B cell (primary cell): ENCODE data around the gene STON1. TPM values are rescaled to one million over a fixed set of nuclear protein-coding genes. Genes with fewer than 3 reads are reported as not detected.

Source experiments
- ATAC-seq: fragments of 200-7000 bp; cut with Tn5 transposase; one replicate; pipeline ENCODE4 v1.10.0; 2021; ENCODE audit warnings: low read depth, mild to moderate bottlenecking, moderate number of reproducible peaks, moderate library complexity
- CTCF ChIA-PET: fragments of 350-600 bp; sonication (Branson Sonifier 250); formaldehyde crosslinking; loops from one replicate; lab custom pipeline; 2021; ENCODE audit warnings: antibody characterized with exemption, inconsistent platforms; lab: Charles Lee
- POLR2A ChIA-PET: fragments of 350-600 bp; sonication (Branson Sonifier 250); formaldehyde crosslinking; loops from one replicate; lab custom pipeline; 2021; ENCODE audit warnings: antibody characterized with exemption; lab: Charles Lee
- DNase-seq: peaks from one replicate; pipeline ENCODE4 v3.0.0; 2013
- H2AFZ ChIP-seq: 2 replicates; pipeline ENCODE4 v1.6.1; 2012; ENCODE audit warnings: mild to moderate bottlenecking, low read depth, low read length; ENCODE audit not compliant: insufficient read depth, poor library complexity, severe bottlenecking
- H3K27ac ChIP-seq, 2 donors: 1 replicate in 1 of 2; 2 replicates in 1 of 2; pipeline ENCODE4 v1.5.1; 2012 to 2013; ENCODE audit warnings: low read length in 2 of 2, mild to moderate bottlenecking in 2 of 2, moderate library complexity in 1 of 2
- H3K27me3 ChIP-seq, 4 experiments: fragments of 200-600 bp in 1 of 4; sonication (generic) in 1 of 4; replicated peaks in 1 of 4; 1 replicate in 2 of 4; 2 replicates in 2 of 4; pipeline versions ENCODE4 v1.6.1 to v1.7.0; 2013 to 2016; ENCODE audit warnings: low read length in 3 of 4, mild to moderate bottlenecking in 2 of 4, mixed read lengths in 1 of 4, moderate library complexity in 1 of 4; ENCODE audit not compliant: insufficient read depth in 4 of 4, control insufficient read depth in 3 of 4; ENCODE audit errors: control extremely low read depth in 1 of 4
- H3K36me3 ChIP-seq, 2 experiments: replicated peaks in 1 of 2; 1 replicate in 1 of 2; 2 replicates in 1 of 2; pipeline versions ENCODE4 v1.6.1 to v1.7.1; 2013; ENCODE audit warnings: low read length in 1 of 2; ENCODE audit not compliant: insufficient read depth in 2 of 2, control insufficient read depth in 1 of 2; ENCODE audit errors: control extremely low read depth in 1 of 2, extremely low read depth in 1 of 2
- H3K4me1 ChIP-seq, 2 donors: fragments of 200-600 bp in 1 of 2; sonication (generic) in 1 of 2; 1 replicate in 1 of 2; 2 replicates in 1 of 2; pipeline versions ENCODE4 v1.5.1 to v1.6.1; 2013 to 2017; ENCODE audit warnings: low read length in 2 of 2; ENCODE audit not compliant: control insufficient read depth in 2 of 2, insufficient read depth in 2 of 2
- H3K4me2 ChIP-seq: replicated peaks from 2 replicates; pipeline ENCODE3; 2012; ENCODE audit warnings: mild to moderate bottlenecking, low read depth, low read length; ENCODE audit not compliant: poor library complexity, severe bottlenecking
- H3K4me3 ChIP-seq, 5 experiments: fragments of 200-600 bp in 1 of 5; sonication (generic) in 1 of 5; 1 replicate in 3 of 5; 2 replicates in 2 of 5; pipeline versions ENCODE4 v1.5.1 to v1.7.0; 2011 to 2016; ENCODE audit warnings: low read length in 4 of 5, mild to moderate bottlenecking in 4 of 5, low read depth in 2 of 5, control low read depth in 1 of 5, moderate library complexity in 1 of 5; ENCODE audit not compliant: insufficient read depth in 1 of 5; ENCODE audit errors: control extremely low read depth in 1 of 5, extremely low read depth in 1 of 5
- H3K79me2 ChIP-seq: fragments of 200-600 bp; sonication (generic); one replicate; pipeline ENCODE4 v1.6.0; 2016; ENCODE audit warnings: low read length; ENCODE audit not compliant: control insufficient read depth, insufficient read depth
- H3K9ac ChIP-seq: fragments of 200-600 bp; sonication (generic); 2 replicates; pipeline ENCODE4 v1.6.1; 2017; ENCODE audit warnings: mild to moderate bottlenecking, low read length, moderate library complexity
- H3K9me3 ChIP-seq, 3 donors: one replicate each; pipeline versions ENCODE4 v1.6.1 to v1.7.1; 2013; ENCODE audit warnings: low read length in 2 of 3; ENCODE audit not compliant: control insufficient read depth in 2 of 3, insufficient read depth in 1 of 3; ENCODE audit errors: control extremely low read depth in 1 of 3
- H4K20me1 ChIP-seq: 2 replicates; pipeline ENCODE4 v1.6.0; 2012; ENCODE audit warnings: mild to moderate bottlenecking, low read length; ENCODE audit not compliant: insufficient read depth, control insufficient read depth, poor library complexity, severe bottlenecking
- H3K27ac Mint-ChIP-seq: one replicate; pipeline ENCODE4 v1.8.0; 2021; ENCODE audit warnings: mixed read lengths
- H3K27me3 Mint-ChIP-seq: one replicate; pipeline ENCODE4 v1.8.0; 2021; ENCODE audit warnings: mixed read lengths
- H3K4me1 Mint-ChIP-seq: one replicate; pipeline ENCODE4 v1.8.0; 2021; ENCODE audit warnings: mixed read lengths
- H3K4me3 Mint-ChIP-seq: one replicate; pipeline ENCODE4 v1.8.0; 2021; ENCODE audit warnings: mixed read lengths
- H3K9me3 Mint-ChIP-seq: one replicate; pipeline ENCODE4 v1.8.0; 2022; ENCODE audit warnings: mixed read lengths; ENCODE audit not compliant: insufficient read depth
- CTCF ChIP-seq: fragments of 200-600 bp; IDR thresholded peaks from one replicate; pipeline ENCODE4 v1.8.0; 2022; ENCODE audit warnings: antibody characterized with exemption, mild to moderate bottlenecking
- EZH2 ChIP-seq: IDR thresholded peaks from 2 replicates; pipeline ENCODE4 v1.6.1; 2012; ENCODE audit warnings: borderline replicate concordance, low read depth, mild to moderate bottlenecking, moderate library complexity, low read length; ENCODE audit not compliant: insufficient read depth, poor library complexity, severe bottlenecking
- WGBS: methylation state at CpG from one replicate; pipeline ENCODE4 v1.1.5; 2013; ENCODE audit warnings: missing lambda C conversion rate; ENCODE audit not compliant: insufficient coverage; 5-methylcytosine and 5-hydroxymethylcytosine counted together
- intact Hi-C: fragments of 100-400 bp; cut with micrococcal nuclease; formaldehyde crosslinking; loops from one replicate; pipeline ENCODE4 v1.10.0; 2022
- polyA plus RNA-seq: library from polyadenylated mRNA; depleted of rRNA; stranded (reverse); fragments of >200 nt; gene quantifications from 2 replicates; pipeline ENCODE4 v1.2.3, GENCODE V29; 2012
- small RNA-seq: library from RNA; depleted of rRNA; stranded (forward); fragments of <200 nt; gene quantifications from one replicate; pipeline ENCODE3, GENCODE V24; 2012; ENCODE audit warnings: low replicate concordance, low read depth; ENCODE audit not compliant: insufficient read length
- total RNA-seq, 2 donors: library from RNA; stranded (reverse); fragments of 120-200 nt in 1 of 2; gene quantifications; 1 replicate in 1 of 2; 2 replicates in 1 of 2; pipeline versions ENCODE4 v1.2.3 to v1.2.4, GENCODE V29; 2013 to 2022

Gene STON1
- total and polyA plus RNA-seq, 2 donors (not counting 1 experiment from before 2014, with no cell fraction given) = 0.46 to 2.0 TPM

- Mint-ChIP-seq H3K27me3 (peaks cover 24% of the 10 kb centered on the region), H3K4me3 (no peak overlapping the region), H3K4me1 (no peaks in the 10 kb centered on the region), H3K27ac (no peak overlapping the region), H3K9me3 (no peaks in the 10 kb centered on the region)
- Histone ChIP-seq H2AFZ (no peak overlapping the region), H3K4me1 (no peaks in the 10 kb centered on the region), H3K27ac (no peak overlapping the region), H3K9ac (no peak overlapping the region), H3K36me3 (no peaks in the 10 kb centered on the region), H4K20me1 (no peaks in the 10 kb centered on the region), H3K4me2 (no peak overlapping the region), H3K27me3 (peaks cover 0 to 7% (median 0%) of the 10 kb centered on the region in 4 experiments), H3K79me2 (no peaks in the 10 kb centered on the region), H3K9me3 (peaks cover 0 to 10% (median 0%) of the 10 kb centered on the region in 3 donors), H3K4me3 (no peak overlapping the region)
- no peak for ATAC-seq
- TF ChIP-seq CTCF = no peak
- TF ChIP-seq EZH2 = no peak
- 67% methylated on average over 1 of the region's 1 CpG for WGBS
- ChIA-PET POLR2A (no interaction called here), CTCF (no interaction called here)
- no peak for DNase-seq
- intact Hi-C loops = no loop called here
Measured at GRCh38 chr2:48638261-48638660, 108.3 kb downstream of the STON1 start.

Small RNA genes within 50 kb of the gene (small RNA-seq; reads per million reads assigned to genes)
- gene RNU6-282P (not detected), gene TPT1P11 (not detected)

Other genes starting within 250 kb of the STON1 start
- 40.0 and 42.3 TPM in 2 replicates for gene FOXN2, start 215.5 kb upstream of the STON1 start, total RNA-seq
- 17.5 and 22.5 TPM in 2 replicates for gene FOXN2, start 215.5 kb upstream of the STON1 start, polyA plus RNA-seq
- 50.5 and 53.5 TPM in 2 replicates for gene PPP1R21, start 89.4 kb upstream of the STON1 start, total RNA-seq
- 30.5 and 36.4 TPM in 2 replicates for gene PPP1R21, start 89.4 kb upstream of the STON1 start, polyA plus RNA-seq
- not detected in 2 replicates for gene GTF2A1L, start 87.7 kb downstream of the STON1 start, total RNA-seq
- not detected in 2 replicates for gene GTF2A1L, start 87.7 kb downstream of the STON1 start, polyA plus RNA-seq
- gene LHCGR, start 225.6 kb downstream of the STON1 start, total RNA-seq = not detected in 2 replicates
- gene LHCGR, start 225.6 kb downstream of the STON1 start, polyA plus RNA-seq = not detected in 2 replicates